ENCODE data around the gene NUDT16L1.

- TF ChIP-seq CTCF (IDR thresholded peaks at IDR 0.05) (no peak), POLR2A (IDR thresholded peaks at IDR 0.05) (no peak)
Measured at GRCh38 chr16:4706871-4707270, 13.5 kb downstream of the NUDT16L1 start.

Data from uterus (tissue), 2 donors.